Measurements from ENCODE around the gene INTS14.

GRCh38 chr15:65634356-65634755 lies 23.4 kb upstream of the INTS14 start:
- TF ChIP-seq CTCF (IDR thresholded peaks at IDR 0.05) (no peak), POLR2A (IDR thresholded peaks at IDR 0.05) (no peak), EP300 (IDR thresholded peaks at IDR 0.05) (no peak)
